ENCODE data around the gene RAVER2. TPM values are rescaled to one million over a fixed set of nuclear protein-coding genes. Genes with fewer than 3 reads are reported as not detected.
"Not testable (repeated sequence)": the region's sequence is repeated elsewhere in the genome, so short reads cannot be mapped to it uniquely, and the experiment has no call there.

RAVER2 gene
- total RNA-seq, 2 experiments from 2014 or later, result 2.6 to 3.1 TPM

- no peak for DNase-seq
- no peak overlapping the region for H3K27ac Mint-ChIP-seq
- POLR2A ChIA-PET, result no interaction called here
Measured at GRCh38 chr1:64701886-64702285, 43.0 kb upstream of the RAVER2 start.

GRCh38 chr1:64702670-64703069 lies 42.2 kb upstream of the RAVER2 start:
- H3K9me3 Mint-ChIP-seq; CTCF ChIA-PET; POLR2A ChIA-PET; H3K27ac Mint-ChIP-seq; H3K4me3 Mint-ChIP-seq; H3K36me3 Mint-ChIP-seq (ENCODE audit: low read depth); H3K4me1 Mint-ChIP-seq (ENCODE audit: low read depth); H3K27me3 Mint-ChIP-seq; intact Hi-C loops (cut with micrococcal nuclease); ATAC-seq; DNase-seq: not testable (repeated sequence)

More at GRCh38 chr1:64701886-64702285, 43.0 kb upstream of the RAVER2 start:
- CTCF ChIA-PET, result no interaction called here
- H3K36me3 Mint-ChIP-seq (ENCODE audit: low read depth), result no peaks in the 10 kb centered on the region
- H3K4me1 Mint-ChIP-seq (ENCODE audit: low read depth), result no peaks in the 10 kb centered on the region
- TF ChIP-seq CTCF (IDR thresholded peaks at IDR 0.05), result no peak
- H3K27me3 Mint-ChIP-seq, result peaks cover 4% of the 10 kb centered on the region
- ATAC-seq, result no peak
- intact Hi-C loops (cut with micrococcal nuclease), result no loop called here
- no peak overlapping the region for H3K4me3 Mint-ChIP-seq
- no peaks in the 10 kb centered on the region for H3K9me3 Mint-ChIP-seq

GRCh38 chr1:64703600-64703999 lies 41.3 kb upstream of the RAVER2 start:
- ChIA-PET POLR2A (no interaction called here), CTCF (no interaction called here)
- Mint-ChIP-seq H3K36me3 (ENCODE audit: low read depth) (no peaks in the 10 kb centered on the region), H3K4me3 (no peak overlapping the region), H3K27ac (no peak overlapping the region), H3K9me3 (no peaks in the 10 kb centered on the region), H3K4me1 (ENCODE audit: low read depth) (no peaks in the 10 kb centered on the region), H3K27me3 (peaks cover 4% of the 10 kb centered on the region)
- DNase-seq, result no peak
- no peak for ATAC-seq
- no peak for TF ChIP-seq CTCF (IDR thresholded peaks at IDR 0.05)
- intact Hi-C loops (cut with micrococcal nuclease), result no loop called here

- ChIA-PET CTCF (no interaction called here), POLR2A (no interaction called here)
- no peak overlapping the region for H3K4me3 Mint-ChIP-seq
- H3K4me1 Mint-ChIP-seq (ENCODE audit: low read depth), result no peaks in the 10 kb centered on the region
- DNase-seq (no peak), ATAC-seq (no peak)
- peaks cover 4% of the 10 kb centered on the region for H3K27me3 Mint-ChIP-seq
- H3K36me3 Mint-ChIP-seq (ENCODE audit: low read depth), result no peaks in the 10 kb centered on the region
- no peak overlapping the region for H3K27ac Mint-ChIP-seq
- TF ChIP-seq CTCF (IDR thresholded peaks at IDR 0.05), result no peak
- no peaks in the 10 kb centered on the region for H3K9me3 Mint-ChIP-seq
- intact Hi-C loops (cut with micrococcal nuclease), result no loop called here
Measured at GRCh38 chr1:64705591-64705990, 39.3 kb upstream of the RAVER2 start.

- no peaks in the 10 kb centered on the region for H3K4me1 Mint-ChIP-seq (ENCODE audit: low read depth)
- TF ChIP-seq CTCF (IDR thresholded peaks at IDR 0.05), result no peak
- intact Hi-C loops (cut with micrococcal nuclease), result no loop called here
- ATAC-seq (no peak), DNase-seq (no peak)
- POLR2A ChIA-PET, result no interaction called here
- CTCF ChIA-PET, result no interaction called here
- H3K9me3 Mint-ChIP-seq, result no peaks in the 10 kb centered on the region
- H3K27me3 Mint-ChIP-seq, result peaks cover 5% of the 10 kb centered on the region
- H3K36me3 Mint-ChIP-seq (ENCODE audit: low read depth), result no peaks in the 10 kb centered on the region
- no peak overlapping the region for H3K27ac Mint-ChIP-seq
- no peak overlapping the region for H3K4me3 Mint-ChIP-seq
Measured at GRCh38 chr1:64711266-64711665, 33.6 kb upstream of the RAVER2 start.

GRCh38 chr1:64712049-64712448 lies 32.8 kb upstream of the RAVER2 start:
- no peak for TF ChIP-seq CTCF (IDR thresholded peaks at IDR 0.05)
- Mint-ChIP-seq H3K27me3 (peaks cover 5% of the 10 kb centered on the region), H3K36me3 (ENCODE audit: low read depth) (no peaks in the 10 kb centered on the region), H3K27ac (no peak overlapping the region), H3K4me1 (ENCODE audit: low read depth) (no peaks in the 10 kb centered on the region), H3K9me3 (no peaks in the 10 kb centered on the region), H3K4me3 (no peak overlapping the region)
- ChIA-PET POLR2A (no interaction called here), CTCF (interaction anchor here (0.5 kb wide), 1 partner anchor 1383 kb away, joined by 3 read pairs; no protein-coding TSS in a partner anchor)
- DNase-seq (no peak), ATAC-seq (no peak)
- intact Hi-C loops (cut with micrococcal nuclease), result no loop called here

Data from activated CD8-positive, alpha-beta T cell treated with anti-CD3 and anti-CD28 coated beads for 36 hours (primary cell).